A549 (cell line): ENCODE measurements around the gene RAX2.

Experiments used
- BCL3 ChIP-seq: fragments of >200 bp; sonication (Bioruptor Twin); formaldehyde crosslinking; IDR thresholded peaks from 3 replicates; pipeline ENCODE4 v1.6.1; 2016
- BHLHE40 ChIP-seq: IDR thresholded peaks from 2 replicates; pipeline ENCODE4 v1.6.1; 2012; ENCODE audit warnings: low read depth, low read length, inconsistent platforms
- CEBPB ChIP-seq, 2 experiments: fragments of >200 bp in 1 of 2; sonication (Bioruptor Twin) in 1 of 2; formaldehyde crosslinking in 1 of 2; IDR thresholded peaks; 2 replicates each; pipeline ENCODE4 v1.6.1; 2012 to 2016
- EHMT2 ChIP-seq: fragments of 200-600 bp; sonication (generic); IDR thresholded peaks from 2 replicates; pipeline ENCODE4 v1.6.1; 2016; ENCODE audit warnings: antibody characterized with exemption, low read depth, mild to moderate bottlenecking, moderate library complexity
- EP300 ChIP-seq, 2 experiments: fragments of >200 bp; sonication (Bioruptor Twin); formaldehyde crosslinking; IDR thresholded peaks; 2 replicates in 1 of 2; 3 replicates in 1 of 2; pipeline ENCODE4 v1.6.1; 2016 to 2017
- GATA3 ChIP-seq: IDR thresholded peaks from 2 replicates; pipeline ENCODE4 v1.6.1; 2012; ENCODE audit warnings: borderline replicate concordance
- HOXB13 ChIP-seq: fragments of 250-450 bp; sonication (Bioruptor Pico); IDR thresholded peaks from 2 replicates; pipeline ENCODE4 v1.5.0; 2020; ENCODE audit warnings: low read depth, mild to moderate bottlenecking, moderate library complexity
- MAFK ChIP-seq: fragments of 450-650 bp; IDR thresholded peaks from 2 replicates; pipeline ENCODE4 v1.6.1; 2014; ENCODE audit not compliant: partially characterized antibody
- POLR2A ChIP-seq: IDR thresholded peaks from 2 replicates; pipeline ENCODE4 v1.6.1; 2012; ENCODE audit warnings: mild to moderate bottlenecking, low read length
- RCOR1 ChIP-seq: fragments of 150-350 bp; IDR thresholded peaks from 2 replicates; pipeline ENCODE4 v1.6.1; 2014; ENCODE audit warnings: antibody characterized with exemption, low read length, low read depth
- SREBF2 ChIP-seq: fragments of 450-650 bp; IDR thresholded peaks from 2 replicates; pipeline ENCODE4 v1.6.1; 2014; ENCODE audit warnings: mild to moderate bottlenecking, moderate library complexity
- TP53 ChIP-seq: fragments of 250-450 bp; sonication (Bioruptor Pico); IDR thresholded peaks from 2 replicates; pipeline ENCODE4 v1.5.0; 2021; ENCODE audit warnings: mild to moderate bottlenecking, moderate library complexity
- TF ChIP-seq, protein P1 (sequence below): fragments of >200 bp; sonication (Bioruptor Twin); formaldehyde crosslinking; IDR thresholded peaks from 3 replicates; pipeline ENCODE4 v1.5.1; 2016
- TF ChIP-seq, protein P2 (sequence below): fragments of 200-600 bp; sonication (generic); IDR thresholded peaks from 2 replicates; pipeline ENCODE4 v1.6.1; 2016; ENCODE audit warnings: antibody characterized with exemption, mild to moderate bottlenecking, moderate library complexity

GRCh38 chr19:3720349-3720917 is 51.6 kb downstream of the RAX2 start:
- TF ChIP-seq, protein P1, sequence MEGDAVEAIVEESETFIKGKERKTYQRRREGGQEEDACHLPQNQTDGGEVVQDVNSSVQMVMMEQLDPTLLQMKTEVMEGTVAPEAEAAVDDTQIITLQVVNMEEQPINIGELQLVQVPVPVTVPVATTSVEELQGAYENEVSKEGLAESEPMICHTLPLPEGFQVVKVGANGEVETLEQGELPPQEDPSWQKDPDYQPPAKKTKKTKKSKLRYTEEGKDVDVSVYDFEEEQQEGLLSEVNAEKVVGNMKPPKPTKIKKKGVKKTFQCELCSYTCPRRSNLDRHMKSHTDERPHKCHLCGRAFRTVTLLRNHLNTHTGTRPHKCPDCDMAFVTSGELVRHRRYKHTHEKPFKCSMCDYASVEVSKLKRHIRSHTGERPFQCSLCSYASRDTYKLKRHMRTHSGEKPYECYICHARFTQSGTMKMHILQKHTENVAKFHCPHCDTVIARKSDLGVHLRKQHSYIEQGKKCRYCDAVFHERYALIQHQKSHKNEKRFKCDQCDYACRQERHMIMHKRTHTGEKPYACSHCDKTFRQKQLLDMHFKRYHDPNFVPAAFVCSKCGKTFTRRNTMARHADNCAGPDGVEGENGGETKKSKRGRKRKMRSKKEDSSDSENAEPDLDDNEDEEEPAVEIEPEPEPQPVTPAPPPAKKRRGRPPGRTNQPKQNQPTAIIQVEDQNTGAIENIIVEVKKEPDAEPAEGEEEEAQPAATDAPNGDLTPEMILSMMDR, result no peak
- TF ChIP-seq MAFK, result no peak
- no peak for TF ChIP-seq GATA3
- TF ChIP-seq, protein P2, sequence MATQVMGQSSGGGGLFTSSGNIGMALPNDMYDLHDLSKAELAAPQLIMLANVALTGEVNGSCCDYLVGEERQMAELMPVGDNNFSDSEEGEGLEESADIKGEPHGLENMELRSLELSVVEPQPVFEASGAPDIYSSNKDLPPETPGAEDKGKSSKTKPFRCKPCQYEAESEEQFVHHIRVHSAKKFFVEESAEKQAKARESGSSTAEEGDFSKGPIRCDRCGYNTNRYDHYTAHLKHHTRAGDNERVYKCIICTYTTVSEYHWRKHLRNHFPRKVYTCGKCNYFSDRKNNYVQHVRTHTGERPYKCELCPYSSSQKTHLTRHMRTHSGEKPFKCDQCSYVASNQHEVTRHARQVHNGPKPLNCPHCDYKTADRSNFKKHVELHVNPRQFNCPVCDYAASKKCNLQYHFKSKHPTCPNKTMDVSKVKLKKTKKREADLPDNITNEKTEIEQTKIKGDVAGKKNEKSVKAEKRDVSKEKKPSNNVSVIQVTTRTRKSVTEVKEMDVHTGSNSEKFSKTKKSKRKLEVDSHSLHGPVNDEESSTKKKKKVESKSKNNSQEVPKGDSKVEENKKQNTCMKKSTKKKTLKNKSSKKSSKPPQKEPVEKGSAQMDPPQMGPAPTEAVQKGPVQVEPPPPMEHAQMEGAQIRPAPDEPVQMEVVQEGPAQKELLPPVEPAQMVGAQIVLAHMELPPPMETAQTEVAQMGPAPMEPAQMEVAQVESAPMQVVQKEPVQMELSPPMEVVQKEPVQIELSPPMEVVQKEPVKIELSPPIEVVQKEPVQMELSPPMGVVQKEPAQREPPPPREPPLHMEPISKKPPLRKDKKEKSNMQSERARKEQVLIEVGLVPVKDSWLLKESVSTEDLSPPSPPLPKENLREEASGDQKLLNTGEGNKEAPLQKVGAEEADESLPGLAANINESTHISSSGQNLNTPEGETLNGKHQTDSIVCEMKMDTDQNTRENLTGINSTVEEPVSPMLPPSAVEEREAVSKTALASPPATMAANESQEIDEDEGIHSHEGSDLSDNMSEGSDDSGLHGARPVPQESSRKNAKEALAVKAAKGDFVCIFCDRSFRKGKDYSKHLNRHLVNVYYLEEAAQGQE, result no peak
- TF ChIP-seq POLR2A, result no peak
- no peak for TF ChIP-seq BHLHE40
- TF ChIP-seq EHMT2, result no peak
- no peak for TF ChIP-seq RCOR1
- TF ChIP-seq CEBPB (IDR thresholded peaks at IDR 0.05), result no peak
- no peak for TF ChIP-seq EP300 (IDR thresholded peaks at IDR 0.05)
- no peak for TF ChIP-seq SREBF2
- TF ChIP-seq HOXB13 (CRISPR knock-in tag), result no peak
- TF ChIP-seq TP53 (CRISPR knock-in tag), result no peak
- TF ChIP-seq BCL3, result no peak
